Liver (tissue), 9 donors: Measurements from ENCODE around the gene MPC1. TPM values are rescaled to one million over a fixed set of nuclear protein-coding genes. Genes with fewer than 3 reads are reported as not detected.

Experiments
- DNase-seq: peaks from one replicate; pipeline ENCODE4 v3.0.0-alpha.2; 2017; ENCODE audit warnings: low spot score
- H3K27ac ChIP-seq, 2 donors: one replicate each; pipeline ENCODE4 v1.7.0; 2013; ENCODE audit warnings: inconsistent platforms in 2 of 2, low read length in 2 of 2, control low read depth in 1 of 2, low read depth in 1 of 2, mild to moderate bottlenecking in 1 of 2
- H3K27me3 ChIP-seq, 4 donors: one replicate each; pipeline versions ENCODE4 v1.6.1 to v1.7.0; 2013; ENCODE audit warnings: low read length in 3 of 4, inconsistent platforms in 1 of 4, mild to moderate bottlenecking in 1 of 4, moderate library complexity in 1 of 4; ENCODE audit not compliant: control insufficient read depth in 4 of 4, insufficient read depth in 4 of 4
- H3K36me3 ChIP-seq, 4 donors: one replicate each; pipeline versions ENCODE4 v1.6.1 to v1.7.0; 2013; ENCODE audit warnings: low read length in 3 of 4, mild to moderate bottlenecking in 3 of 4, low read depth in 1 of 4, moderate library complexity in 1 of 4; ENCODE audit not compliant: control insufficient read depth in 4 of 4, insufficient read depth in 3 of 4
- H3K4me1 ChIP-seq, 4 donors: one replicate each; pipeline versions ENCODE4 v1.6.1 to v1.7.0; 2013; ENCODE audit warnings: low read length in 3 of 4, mild to moderate bottlenecking in 3 of 4, moderate library complexity in 1 of 4; ENCODE audit not compliant: control insufficient read depth in 4 of 4, insufficient read depth in 4 of 4
- H3K4me3 ChIP-seq, 3 donors: one replicate each; pipeline versions ENCODE4 v1.6.1 to v1.7.0; 2013; ENCODE audit warnings: low read length in 3 of 3, control low read depth in 1 of 3, low read depth in 1 of 3, mild to moderate bottlenecking in 1 of 3
- H3K9ac ChIP-seq, 2 donors: one replicate each; pipeline ENCODE4 v1.7.0; 2013; ENCODE audit warnings: low read length in 2 of 2, mild to moderate bottlenecking in 2 of 2, moderate library complexity in 2 of 2, control low read depth in 1 of 2, low read depth in 1 of 2
- H3K9me3 ChIP-seq, 4 donors: one replicate each; pipeline versions ENCODE4 v1.6.1 to v1.7.0; 2013; ENCODE audit warnings: low read length in 3 of 4; ENCODE audit not compliant: control insufficient read depth in 4 of 4
- EGR1 ChIP-seq, 2 donors: IDR thresholded peaks; 2 replicates each; pipeline ENCODE4 v1.6.1; 2016 to 2018; ENCODE audit warnings: antibody characterized with exemption in 2 of 2, low read depth in 2 of 2
- FOXA1 ChIP-seq: IDR thresholded peaks from 2 replicates; pipeline ENCODE4 v1.6.1; 2016; ENCODE audit warnings: antibody characterized with exemption
- FOXA2 ChIP-seq: IDR thresholded peaks from 2 replicates; pipeline ENCODE4 v1.6.1; 2016; ENCODE audit warnings: antibody characterized with exemption
- GABPA ChIP-seq, 2 donors: IDR thresholded peaks in 1 of 2; conservative IDR thresholded peaks in 1 of 2; 2 replicates each; pipeline ENCODE4 v1.6.1; 2016; ENCODE audit warnings: antibody characterized with exemption in 2 of 2, mild to moderate bottlenecking in 1 of 2, moderate library complexity in 1 of 2
- HNF4A ChIP-seq, 2 donors: conservative IDR thresholded peaks; 2 replicates each; pipeline ENCODE4 v1.6.1; 2016; ENCODE audit warnings: antibody characterized with exemption in 2 of 2, mild to moderate bottlenecking in 2 of 2
- HNF4G ChIP-seq: IDR thresholded peaks from 2 replicates; pipeline ENCODE4 v1.6.1; 2016; ENCODE audit warnings: antibody characterized with exemption
- JUND ChIP-seq, 2 donors: IDR thresholded peaks; 2 replicates each; pipeline ENCODE4 v1.6.1; 2016; ENCODE audit warnings: antibody characterized with exemption in 2 of 2
- RAD21 ChIP-seq, 2 donors: IDR thresholded peaks; 2 replicates each; pipeline ENCODE4 v1.6.1; 2016; ENCODE audit warnings: antibody characterized with exemption in 2 of 2, mild to moderate bottlenecking in 2 of 2
- REST ChIP-seq: IDR thresholded peaks from 2 replicates; pipeline ENCODE4 v1.6.1; 2016; ENCODE audit warnings: antibody characterized with exemption, mild to moderate bottlenecking
- SP1 ChIP-seq: IDR thresholded peaks from 2 replicates; pipeline ENCODE4 v1.6.1; 2018; ENCODE audit warnings: antibody characterized with exemption, mild to moderate bottlenecking
- TAF1 ChIP-seq: conservative IDR thresholded peaks from 2 replicates; pipeline ENCODE4 v1.6.1; 2016; ENCODE audit warnings: antibody characterized with exemption, mild to moderate bottlenecking
- YY1 ChIP-seq: IDR thresholded peaks from 2 replicates; pipeline ENCODE4 v1.6.1; 2016; ENCODE audit warnings: antibody characterized with exemption, mild to moderate bottlenecking
- WGBS: extraction: QIAGEN DNeasy Blood & Tissue Kit; methylation state at CpG from one replicate; pipeline ENCODE4 v1.1.7; 2013; 5-methylcytosine and 5-hydroxymethylcytosine counted together
- polyA plus RNA-seq, 2 donors: library from polyadenylated mRNA; stranded (reverse) in 1 of 2; unstranded in 1 of 2; fragments of 200-250 nt in 1 of 2; fragments of >200 nt in 1 of 2; fragmentation: Nextera tagmentation in 1 of 2; extraction: Ambion mirVana in 1 of 2; gene quantifications; one replicate each; pipeline versions ENCODE4 v1.2.1 to v1.2.3, GENCODE V29; 2013 to 2015
- total RNA-seq, 2 donors: library from RNA; depleted of rRNA; stranded (reverse); fragments of >200 nt; gene quantifications; one replicate each; pipeline ENCODE4 v1.2.3, GENCODE V29; 2014
- TF ChIP-seq, protein P1 (sequence below): IDR thresholded peaks from 2 replicates; pipeline ENCODE4 v1.6.1; 2016; ENCODE audit warnings: antibody characterized with exemption
- TF ChIP-seq, protein P2 (sequence below): IDR thresholded peaks from 2 replicates; pipeline ENCODE4 v1.6.1; 2016; ENCODE audit warnings: antibody characterized with exemption
- TF ChIP-seq, protein P3 (sequence below): IDR thresholded peaks from 2 replicates; pipeline ENCODE4 v1.6.1; 2016; ENCODE audit warnings: antibody characterized with exemption
- donor health status: healthy.
- donor health status: healthy.
- donor health status: healthy.
- donor health status: healthy.
- donor health status: healthy.

The MPC1 gene
- total and polyA plus RNA-seq, 4 donors = 79.7 to 478 (median 237) TPM

DNA sequence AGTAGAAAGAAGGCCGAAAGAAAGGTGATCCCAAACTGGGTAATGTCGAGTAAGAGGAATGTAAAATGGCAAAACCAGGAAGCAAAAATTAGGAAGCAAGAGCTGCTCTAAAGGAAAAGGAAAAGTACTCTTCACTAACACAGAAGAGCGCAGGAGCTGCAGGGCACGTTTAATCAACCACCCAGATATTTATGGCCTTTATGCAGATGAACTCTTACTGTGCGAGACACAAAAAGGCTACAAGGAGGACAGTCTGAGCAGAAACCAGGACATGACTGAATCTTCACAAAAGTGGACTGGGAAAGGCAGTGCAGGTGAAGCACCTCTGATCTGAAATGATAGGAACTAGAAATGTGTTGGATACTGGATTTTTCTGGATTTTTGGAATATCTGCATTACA lies 59.3 kb downstream of the MPC1 start:
- Histone ChIP-seq H3K36me3 (peaks cover 5 to 34% (median 23%) of the 10 kb centered on the region in 4 donors), H3K9me3 (no peaks in the 10 kb centered on the region), H3K4me1 (no peaks in the 10 kb centered on the region), H3K9ac (no peak overlapping the region), H3K4me3 (no peak overlapping the region), H3K27me3 (no peaks in the 10 kb centered on the region), H3K27ac (no peak overlapping the region)
- DNase-seq = no peak
- 93% methylated on average over 5 of the region's 5 CpGs for WGBS
- TF ChIP-seq TAF1 = no peak
- no peak for TF ChIP-seq REST

DNA sequence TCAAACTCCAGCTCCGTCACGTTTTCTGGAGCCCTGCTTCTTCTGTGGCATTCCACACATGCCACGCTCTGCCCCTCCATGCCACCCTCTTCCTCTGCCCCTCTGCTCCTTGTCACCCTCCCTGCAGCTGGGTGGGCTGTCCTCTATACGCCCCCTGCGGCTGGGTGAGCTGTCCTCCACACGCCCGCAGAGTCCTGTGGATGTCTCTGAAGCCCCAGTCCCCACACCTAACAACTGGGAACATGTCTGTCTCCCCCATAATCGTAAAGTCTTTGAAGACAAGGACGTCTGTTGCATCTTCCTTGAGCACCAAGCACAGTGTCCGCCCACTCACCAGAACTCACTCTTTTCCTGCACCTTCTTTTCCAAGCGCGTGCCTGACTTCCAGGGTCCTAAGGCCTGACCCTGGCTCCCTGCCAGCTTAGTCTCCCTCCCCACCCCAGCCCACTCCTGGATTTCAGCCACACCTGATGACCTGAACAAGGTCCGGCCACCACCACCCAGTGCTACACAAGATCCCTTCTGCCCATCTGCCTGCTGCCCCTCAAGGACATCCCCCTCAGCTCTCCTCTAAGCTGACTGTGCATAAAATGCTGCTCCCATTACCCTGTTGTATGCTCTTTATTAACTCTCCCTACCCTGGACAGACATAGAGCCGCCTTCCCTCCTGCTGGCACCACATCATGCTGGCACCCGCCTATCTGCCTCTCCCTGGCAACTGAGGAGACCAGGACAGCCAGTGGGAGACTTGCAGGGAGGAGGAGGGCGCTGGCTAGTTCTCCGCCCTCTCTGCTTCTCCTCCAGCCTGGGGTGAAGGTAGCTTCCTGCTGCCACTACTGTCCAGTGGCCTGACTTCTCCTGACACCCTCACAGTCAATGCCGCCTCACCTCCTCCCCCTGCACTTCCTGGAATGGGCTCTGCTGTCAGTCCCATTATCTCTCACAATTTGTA lies 63.8 kb downstream of the MPC1 start:
- DNase-seq = no peak
- H3K9ac ChIP-seq = no peak overlapping the region
- H3K4me3 ChIP-seq = no peak overlapping the region
- WGBS = 91% methylated on average over 18 of the region's 18 CpGs
- peaks cover 4 to 17% (median 13%) of the 10 kb centered on the region in 4 donors for H3K36me3 ChIP-seq
- no peaks in the 10 kb centered on the region for H3K4me1 ChIP-seq
- H3K9me3 ChIP-seq = no peaks in the 10 kb centered on the region
- no peak for TF ChIP-seq GABPA (IDR thresholded peaks at IDR 0.05 in 1 of 2, conservative IDR thresholded peaks at IDR 0.05 in 1 of 2)
- no peak for TF ChIP-seq HNF4A (conservative IDR thresholded peaks at IDR 0.05)
- TF ChIP-seq, protein P1, sequence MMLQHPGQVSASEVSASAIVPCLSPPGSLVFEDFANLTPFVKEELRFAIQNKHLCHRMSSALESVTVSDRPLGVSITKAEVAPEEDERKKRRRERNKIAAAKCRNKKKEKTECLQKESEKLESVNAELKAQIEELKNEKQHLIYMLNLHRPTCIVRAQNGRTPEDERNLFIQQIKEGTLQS = no peak
- no peak for TF ChIP-seq YY1
- TF ChIP-seq RAD21 (IDR thresholded peaks at IDR 0.05) = no peak
- no peak for TF ChIP-seq TAF1
- TF ChIP-seq JUND (IDR thresholded peaks at IDR 0.05) = no peak
- no peak for TF ChIP-seq HNF4G
- H3K27me3 ChIP-seq = no peaks in the 10 kb centered on the region
- H3K27ac ChIP-seq = no peak overlapping the region

DNA sequence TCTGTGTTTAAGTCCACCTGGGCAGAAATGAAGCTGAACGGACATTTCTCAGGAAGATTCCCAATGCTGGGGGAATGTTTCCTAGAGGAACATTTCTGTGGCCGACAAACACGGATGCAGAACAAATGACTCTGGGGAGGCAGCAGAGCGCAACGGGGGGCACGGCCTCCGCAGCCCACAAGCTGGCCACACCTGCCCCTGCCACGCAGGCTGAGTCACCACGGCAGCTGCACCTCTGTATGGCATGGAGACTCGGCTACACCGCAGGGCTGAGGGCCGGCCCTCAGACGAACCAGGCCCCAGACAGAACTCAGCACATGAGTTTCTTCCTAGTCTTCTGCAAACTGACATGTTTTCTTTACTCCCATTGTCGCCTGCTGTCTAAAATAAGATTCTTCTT lies 64.5 kb downstream of the MPC1 start:
- WGBS = 89% methylated on average over 14 of the region's 14 CpGs
- TF ChIP-seq, protein P2, sequence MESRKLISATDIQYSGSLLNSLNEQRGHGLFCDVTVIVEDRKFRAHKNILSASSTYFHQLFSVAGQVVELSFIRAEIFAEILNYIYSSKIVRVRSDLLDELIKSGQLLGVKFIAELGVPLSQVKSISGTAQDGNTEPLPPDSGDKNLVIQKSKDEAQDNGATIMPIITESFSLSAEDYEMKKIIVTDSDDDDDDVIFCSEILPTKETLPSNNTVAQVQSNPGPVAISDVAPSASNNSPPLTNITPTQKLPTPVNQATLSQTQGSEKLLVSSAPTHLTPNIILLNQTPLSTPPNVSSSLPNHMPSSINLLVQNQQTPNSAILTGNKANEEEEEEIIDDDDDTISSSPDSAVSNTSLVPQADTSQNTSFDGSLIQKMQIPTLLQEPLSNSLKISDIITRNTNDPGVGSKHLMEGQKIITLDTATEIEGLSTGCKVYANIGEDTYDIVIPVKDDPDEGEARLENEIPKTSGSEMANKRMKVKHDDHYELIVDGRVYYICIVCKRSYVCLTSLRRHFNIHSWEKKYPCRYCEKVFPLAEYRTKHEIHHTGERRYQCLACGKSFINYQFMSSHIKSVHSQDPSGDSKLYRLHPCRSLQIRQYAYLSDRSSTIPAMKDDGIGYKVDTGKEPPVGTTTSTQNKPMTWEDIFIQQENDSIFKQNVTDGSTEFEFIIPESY = no peak
- TF ChIP-seq TAF1 (no peak), FOXA2 (no peak), FOXA1 (no peak), HNF4A (conservative IDR thresholded peaks at IDR 0.05) (no peak), SP1 (no peak), EGR1 (IDR thresholded peaks at IDR 0.05; ENCODE audit: low read depth in 2 of 2) (no peak), YY1 (no peak), JUND (IDR thresholded peaks at IDR 0.05) (no peak)
- TF ChIP-seq, protein P3, sequence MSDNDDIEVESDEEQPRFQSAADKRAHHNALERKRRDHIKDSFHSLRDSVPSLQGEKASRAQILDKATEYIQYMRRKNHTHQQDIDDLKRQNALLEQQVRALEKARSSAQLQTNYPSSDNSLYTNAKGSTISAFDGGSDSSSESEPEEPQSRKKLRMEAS = no peak
- Histone ChIP-seq H3K27ac (no peak overlapping the region), H3K4me1 (no peaks in the 10 kb centered on the region), H3K36me3 (peaks cover 4 to 12% (median 11%) of the 10 kb centered on the region in 4 donors), H3K4me3 (no peak overlapping the region), H3K9ac (no peak overlapping the region), H3K9me3 (no peaks in the 10 kb centered on the region), H3K27me3 (no peaks in the 10 kb centered on the region)
- DNase-seq = no peak
